BLaER1 treated with 17β-estradiol and CSF1 and Interleukin-3, amounts not matched to agents 10 nM and 100 nM (cell line): Measurements from ENCODE around the gene SPR.

Experiments used
- H3K27ac ChIP-seq, 11 experiments: shearing (Covaris generic); formaldehyde crosslinking; 2 replicates each; pipeline ENCODE4 v1.8.1; 2022
- H3K27me3 ChIP-seq, 11 experiments: shearing (Covaris generic); formaldehyde crosslinking; 2 replicates each; pipeline ENCODE4 v1.8.1; 2022
- H3K36me3 ChIP-seq, 11 experiments: shearing (Covaris generic); formaldehyde crosslinking; 2 replicates each; pipeline ENCODE4 v1.8.1; 2022
- H3K4me1 ChIP-seq, 10 experiments: shearing (Covaris generic); formaldehyde crosslinking; 2 replicates each; pipeline ENCODE4 v1.8.1; 2022
- H3K4me2 ChIP-seq, 11 experiments: shearing (Covaris generic); formaldehyde crosslinking; 2 replicates each; pipeline ENCODE4 v1.8.1; 2022
- H3K4me3 ChIP-seq, 10 experiments: shearing (Covaris generic); formaldehyde crosslinking; 2 replicates each; pipeline ENCODE4 v1.8.1; 2022
- H3K9ac ChIP-seq, 11 experiments: shearing (Covaris generic); formaldehyde crosslinking; 2 replicates each; pipeline ENCODE4 v1.8.1; 2022
- H3K9me3 ChIP-seq, 11 experiments: shearing (Covaris generic); formaldehyde crosslinking; replicated peaks in 1 of 11; 2 replicates each; pipeline ENCODE4 v1.8.1; 2022
- H4K20me1 ChIP-seq, 11 experiments: shearing (Covaris generic); formaldehyde crosslinking; 2 replicates each; pipeline ENCODE4 v1.8.1; 2022
- Cebpa-rat ChIP-seq, 11 experiments: shearing (Covaris generic); IDR thresholded peaks; 2 replicates each; pipeline ENCODE4 v1.8.1; 2022

Gene SPR

DNA sequence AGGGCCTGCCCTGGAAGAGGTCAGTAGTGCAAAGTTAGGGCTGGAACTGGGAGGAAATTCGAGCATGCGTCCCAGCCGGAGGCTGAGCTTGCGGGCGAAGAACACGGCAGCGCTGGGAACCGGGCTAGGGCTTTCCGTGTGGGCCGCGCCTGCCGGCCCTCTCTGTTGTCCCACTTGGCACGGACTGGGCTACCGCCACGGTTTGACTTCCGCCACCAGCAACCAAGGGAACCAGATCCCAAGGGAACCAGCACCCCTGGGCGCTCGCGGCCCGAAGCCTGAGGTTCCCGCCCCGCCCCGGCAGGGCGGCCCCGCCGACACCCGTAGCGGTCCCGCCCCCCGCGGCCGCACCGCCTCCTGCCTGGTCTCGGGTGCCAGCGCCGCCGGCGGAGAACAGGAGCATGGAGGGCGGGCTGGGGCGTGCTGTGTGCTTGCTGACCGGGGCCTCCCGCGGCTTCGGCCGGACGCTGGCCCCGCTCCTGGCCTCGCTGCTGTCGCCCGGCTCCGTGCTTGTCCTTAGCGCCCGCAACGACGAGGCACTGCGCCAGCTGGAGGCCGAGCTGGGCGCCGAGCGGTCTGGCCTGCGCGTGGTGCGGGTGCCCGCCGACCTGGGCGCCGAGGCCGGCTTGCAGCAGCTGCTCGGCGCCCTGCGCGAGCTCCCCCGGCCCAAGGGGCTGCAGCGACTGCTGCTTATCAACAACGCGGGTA is at the start of gene SPR:
TSS of gene SPR (plus strand) at position 377 of the 708 bp plus-strand sequence. CDS start at position 402, 25 bp downstream.
- H4K20me1 ChIP-seq: peaks cover 13 to 43% (median 31%) of the 10 kb centered on the region in 11 experiments; a peak in 21 of 22 replicates
- peak within 1 kb of the TSS; percentile 66 to 81 (median 75) for H3K9ac ChIP-seq
- H3K27ac ChIP-seq: peak within 1 kb of the TSS; percentile 13 to 70 (median 52); a peak in 17 of 22 replicates
- peaks cover 0 to 19% (median 15%) of the 10 kb centered on the region in 11 experiments; a peak in 13 of 22 replicates for H3K27me3 ChIP-seq
- H3K4me3 ChIP-seq: peak within 1 kb of the TSS; percentile 70 to 91 (median 80)
- H3K9me3 ChIP-seq: no peaks in the 10 kb centered on the region
- H3K4me2 ChIP-seq: peak within 1 kb of the TSS; percentile 83 to 98 (median 96)
- H3K4me1 ChIP-seq: peaks cover 18 to 48% (median 31%) of the 10 kb centered on the region in 10 experiments
- no peak for TF ChIP-seq Cebpa-rat (IDR thresholded peaks at IDR 0.05)
- H3K36me3 ChIP-seq: peaks cover 0 to 12% (median 8%) of the 10 kb centered on the region in 11 experiments; a peak in 13 of 22 replicates

GRCh38 chr2:72840066-72840465 is 47.1 kb upstream of the SPR start:
- H3K9me3 ChIP-seq: peaks cover 0 to 6% (median 0%) of the 10 kb centered on the region in 11 experiments; a peak in 1 of 22 replicates
- no peaks in the 10 kb centered on the region for H3K27me3 ChIP-seq
- H4K20me1 ChIP-seq: no peaks in the 10 kb centered on the region
- no peak overlapping the region for H3K27ac ChIP-seq
- no peak for TF ChIP-seq Cebpa-rat (IDR thresholded peaks at IDR 0.05)
- H3K4me1 ChIP-seq: no peaks in the 10 kb centered on the region
- no peak overlapping the region for H3K4me3 ChIP-seq
- no peaks in the 10 kb centered on the region for H3K36me3 ChIP-seq
- no peak overlapping the region for H3K9ac ChIP-seq
- H3K4me2 ChIP-seq: no peak overlapping the region

GRCh38 chr2:72841462-72842125 is 45.6 kb upstream of the SPR start:
- Histone ChIP-seq H4K20me1 (no peaks in the 10 kb centered on the region), H3K4me1 (peaks cover 0 to 6% (median 0%) of the 10 kb centered on the region in 10 experiments; a peak in 2 of 20 replicates), H3K4me3 (no peak overlapping the region), H3K27me3 (no peaks in the 10 kb centered on the region), H3K9me3 (peaks cover 0 to 6% (median 0%) of the 10 kb centered on the region in 11 experiments; a peak in 1 of 22 replicates), H3K9ac (no peak overlapping the region), H3K36me3 (no peaks in the 10 kb centered on the region), H3K4me2 (no peak overlapping the region), H3K27ac (no peak overlapping the region)
- TF ChIP-seq Cebpa-rat (IDR thresholded peaks at IDR 0.05): no peak

DNA sequence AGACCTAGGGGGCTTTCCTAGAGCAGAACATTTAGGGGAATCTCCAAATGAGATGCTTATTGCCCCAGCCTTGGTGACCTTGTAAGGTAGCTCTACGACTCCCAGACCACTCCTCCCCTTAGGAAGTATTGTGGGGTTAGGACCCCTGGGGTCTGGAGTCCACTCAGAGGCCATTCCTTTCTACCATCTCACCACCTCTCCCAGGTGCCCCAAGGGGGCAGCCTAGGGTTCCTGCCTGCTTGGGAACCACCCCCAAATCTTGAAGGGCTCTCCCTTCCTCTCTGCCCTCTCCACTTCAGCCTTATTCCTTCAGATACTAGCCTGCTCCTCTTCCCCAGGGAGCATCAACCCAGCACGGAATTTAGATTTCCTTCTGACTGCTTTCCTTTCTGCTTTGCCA is 43.9 kb upstream of the SPR start:
- Histone ChIP-seq H3K4me1 (peaks cover 0 to 8% (median 0%) of the 10 kb centered on the region in 10 experiments; a peak in 2 of 20 replicates), H3K36me3 (no peaks in the 10 kb centered on the region), H3K9me3 (peaks cover 0 to 6% (median 0%) of the 10 kb centered on the region in 11 experiments; a peak in 1 of 22 replicates), H3K9ac (no peak overlapping the region), H4K20me1 (no peaks in the 10 kb centered on the region), H3K27ac (no peak overlapping the region), H3K4me3 (no peak overlapping the region), H3K27me3 (no peaks in the 10 kb centered on the region), H3K4me2 (no peak overlapping the region)
- TF ChIP-seq Cebpa-rat (IDR thresholded peaks at IDR 0.05): no peak

- Histone ChIP-seq H3K9me3 (no peaks in the 10 kb centered on the region), H3K27ac (no peak overlapping the region), H3K4me2 (no peak overlapping the region), H3K27me3 (no peaks in the 10 kb centered on the region), H3K4me3 (no peak overlapping the region), H3K36me3 (no peaks in the 10 kb centered on the region), H4K20me1 (no peaks in the 10 kb centered on the region), H3K4me1 (peaks cover 0 to 8% (median 0%) of the 10 kb centered on the region in 10 experiments; a peak in 2 of 20 replicates), H3K9ac (no peak overlapping the region)
- no peak for TF ChIP-seq Cebpa-rat (IDR thresholded peaks at IDR 0.05)
Measured at GRCh38 chr2:72846171-72847095, 40.8 kb upstream of the SPR start.

DNA sequence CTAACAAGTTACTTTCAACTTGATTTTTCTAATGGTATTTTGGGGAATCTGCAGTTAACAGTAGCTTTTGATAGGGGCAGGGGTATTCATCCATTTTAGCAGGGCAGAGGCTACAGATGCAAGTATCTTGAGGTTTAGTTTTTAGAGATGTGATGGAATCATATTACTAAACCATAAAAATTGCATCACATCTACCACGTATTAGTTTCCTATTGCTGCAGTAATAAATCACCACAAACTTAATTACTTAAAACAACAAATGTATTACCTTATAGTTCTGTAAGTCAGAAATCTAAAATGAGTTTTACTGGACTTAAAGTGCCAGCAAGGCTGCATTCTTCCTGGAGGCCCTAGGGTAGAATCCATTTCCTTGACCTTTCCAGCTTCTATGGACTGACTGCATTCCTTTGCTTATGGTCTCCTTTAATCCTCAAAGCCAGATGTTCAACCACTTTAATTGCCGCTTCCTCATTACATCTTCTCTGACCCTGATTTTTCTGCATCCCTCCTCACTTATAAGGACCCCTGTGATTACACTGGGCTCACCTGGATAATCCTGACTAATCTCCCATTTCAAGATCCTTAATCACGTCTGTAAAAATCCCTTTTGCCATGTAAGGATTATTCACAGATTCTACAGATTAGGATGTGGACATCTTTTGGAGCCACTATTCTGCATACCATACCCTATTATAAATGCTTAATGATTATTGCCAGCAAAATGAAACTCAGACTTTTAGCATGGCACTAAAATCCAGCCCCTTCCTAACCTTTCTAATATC is 39.5 kb upstream of the SPR start:
- Histone ChIP-seq H3K36me3 (no peaks in the 10 kb centered on the region), H3K27me3 (no peaks in the 10 kb centered on the region), H3K4me1 (peaks cover 0 to 8% (median 0%) of the 10 kb centered on the region in 10 experiments; a peak in 2 of 20 replicates), H3K27ac (no peak overlapping the region), H3K4me3 (no peak overlapping the region), H3K9ac (no peak overlapping the region), H3K4me2 (no peak overlapping the region), H3K9me3 (no peaks in the 10 kb centered on the region), H4K20me1 (no peaks in the 10 kb centered on the region)
- TF ChIP-seq Cebpa-rat (IDR thresholded peaks at IDR 0.05): no peak

- H3K4me3 ChIP-seq: no peak overlapping the region
- peaks cover 0 to 8% (median 0%) of the 10 kb centered on the region in 10 experiments; a peak in 2 of 20 replicates for H3K4me1 ChIP-seq
- no peak for TF ChIP-seq Cebpa-rat (IDR thresholded peaks at IDR 0.05)
- H3K9ac ChIP-seq: no peak overlapping the region
- H3K27me3 ChIP-seq: no peaks in the 10 kb centered on the region
- H4K20me1 ChIP-seq: no peaks in the 10 kb centered on the region
- no peak overlapping the region for H3K27ac ChIP-seq
- H3K36me3 ChIP-seq: no peaks in the 10 kb centered on the region
- H3K9me3 ChIP-seq: no peaks in the 10 kb centered on the region
- H3K4me2 ChIP-seq: no peak overlapping the region
Measured at GRCh38 chr2:72848436-72849137, 38.6 kb upstream of the SPR start.

- Histone ChIP-seq H3K36me3 (no peaks in the 10 kb centered on the region), H3K4me1 (peaks cover 0 to 8% (median 0%) of the 10 kb centered on the region in 10 experiments; a peak in 2 of 20 replicates), H3K9ac (no peak overlapping the region), H4K20me1 (no peaks in the 10 kb centered on the region), H3K27me3 (no peaks in the 10 kb centered on the region), H3K4me2 (no peak overlapping the region), H3K4me3 (no peak overlapping the region), H3K27ac (no peak overlapping the region), H3K9me3 (no peaks in the 10 kb centered on the region)
- no peak for TF ChIP-seq Cebpa-rat (IDR thresholded peaks at IDR 0.05)
Measured at GRCh38 chr2:72849138-72849462, 38.1 kb upstream of the SPR start.
